Fibroblast of pulmonary artery (primary cell): ENCODE results near the gene ZMIZ1.

Experiments used
- DNase-seq: peaks from one replicate; pipeline ENCODE4 v3.0.0-alpha.2; 2010; ENCODE audit warnings: low read depth
- H3K4me3 ChIP-seq: replicated peaks from 2 replicates; pipeline ENCODE4 v1.5.1; 2011; ENCODE audit warnings: low read depth, mild to moderate bottlenecking, control low read depth, low read length, moderate library complexity
- CTCF ChIP-seq: IDR thresholded peaks from 2 replicates; pipeline ENCODE4 v1.5.1; 2011; ENCODE audit warnings: mild to moderate bottlenecking, control low read depth, low read length, inconsistent platforms; ENCODE audit errors: missing control alignments

ZMIZ1 gene

DNA sequence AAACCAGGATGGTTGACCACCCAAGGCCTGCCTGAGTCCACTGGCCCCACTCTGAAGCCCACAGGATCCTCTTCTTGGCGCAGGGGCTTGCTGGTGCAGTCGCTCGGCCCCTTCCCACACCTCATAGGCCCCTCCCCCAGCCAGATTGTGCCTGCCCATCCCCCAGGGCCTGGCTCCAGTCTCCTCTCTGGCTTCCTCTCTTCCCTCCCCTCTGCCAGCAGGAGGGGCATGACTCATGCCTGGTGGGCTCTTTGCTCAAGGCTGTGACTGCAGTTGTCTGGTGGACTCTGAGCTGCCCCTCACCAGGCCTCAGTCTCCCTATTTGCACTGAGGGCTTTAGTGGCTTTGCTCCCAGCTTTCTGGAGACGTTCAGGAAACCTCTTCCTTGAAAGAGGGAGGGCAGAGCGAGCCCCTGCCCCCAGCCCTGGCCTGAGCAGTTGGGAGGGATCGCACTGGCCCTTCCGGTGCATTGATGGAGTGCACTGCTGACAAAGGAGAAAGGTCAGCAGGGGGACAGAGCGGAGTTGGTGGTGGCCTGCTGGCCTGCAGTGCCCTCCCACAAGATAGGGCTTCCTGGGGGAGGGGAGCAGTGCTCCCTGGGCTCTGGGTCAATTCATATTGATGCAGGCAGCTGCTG lies 60.7 kb downstream of the ZMIZ1 start:
- DNase-seq: no peak
- no peak overlapping the region for H3K4me3 ChIP-seq

GRCh38 chr10:79130255-79130654 lies 61.5 kb downstream of the ZMIZ1 start:
- DNase-seq: no peak
- no peak overlapping the region for H3K4me3 ChIP-seq
- TF ChIP-seq CTCF: no peak

More for the DNA sequence above, 60.7 kb downstream of the ZMIZ1 start:
- TF ChIP-seq CTCF: peak; percentile 4

GRCh38 chr10:79130846-79131245 lies 62.1 kb downstream of the ZMIZ1 start:
- no peak for DNase-seq
- H3K4me3 ChIP-seq: no peak overlapping the region
- TF ChIP-seq CTCF: no peak

GRCh38 chr10:79131836-79132631 lies 63.3 kb downstream of the ZMIZ1 start:
- no peak overlapping the region for H3K4me3 ChIP-seq
- no peak for DNase-seq
- TF ChIP-seq CTCF: no peak

- no peak for DNase-seq
- TF ChIP-seq CTCF: no peak
- H3K4me3 ChIP-seq: no peak overlapping the region
Measured at GRCh38 chr10:79132681-79133381, 64.1 kb downstream of the ZMIZ1 start.

DNA sequence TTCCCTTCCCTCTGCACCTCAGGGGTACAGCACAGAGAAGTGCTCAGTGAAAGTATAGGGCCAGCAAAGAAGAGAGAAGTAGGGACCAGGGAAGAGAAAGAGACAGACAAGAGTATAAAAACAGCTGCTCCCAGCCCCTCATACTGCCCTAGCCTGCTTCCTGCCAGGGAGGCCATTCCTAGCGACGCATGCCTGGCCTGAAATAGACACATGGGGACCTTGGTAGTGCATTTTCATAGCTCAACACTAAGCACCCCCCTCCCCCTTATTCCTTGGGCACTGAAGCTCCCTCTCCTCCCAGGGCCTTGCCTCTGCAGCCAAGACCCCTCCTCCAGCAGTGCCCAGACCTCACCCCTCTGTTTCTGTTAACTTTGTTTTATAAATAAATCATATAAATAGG lies 64.7 kb downstream of the ZMIZ1 start:
- TF ChIP-seq CTCF: no peak
- DNase-seq: no peak

More for the DNA sequence above, 64.7 kb downstream of the ZMIZ1 start:
- no peak overlapping the region for H3K4me3 ChIP-seq
